WTC11 (cell line): ENCODE results near the gene ASB1. TPM values are rescaled to one million over a fixed set of nuclear protein-coding genes. Genes with fewer than 3 reads are reported as not detected.

Experiments
- ATAC-seq: fragments of 200-7000 bp; cut with Tn5 transposase; 2 replicates; pipeline ENCODE4 v1.10.0; 2021; ENCODE audit warnings: mild to moderate bottlenecking, moderate library complexity
- CTCF ChIA-PET: fragments of 300-600 bp; sonication (Branson Sonifier 250); formaldehyde crosslinking; loops from one replicate; lab custom pipeline; 2021; ENCODE audit warnings: antibody characterized with exemption; lab: Charles Lee
- POLR2A ChIA-PET: fragments of 350-600 bp; sonication (Branson Sonifier 250); formaldehyde crosslinking; loops from one replicate; lab custom pipeline; 2021; ENCODE audit warnings: antibody characterized with exemption; lab: Charles Lee
- DNase-seq: peaks from one replicate; pipeline ENCODE4 v3.0.0; 2021; ENCODE audit warnings: low spot score
- H3K27ac Mint-ChIP-seq: 2 replicates; pipeline ENCODE4 v1.8.0; 2021; ENCODE audit warnings: mixed read lengths
- H3K27me3 Mint-ChIP-seq: 2 replicates; pipeline ENCODE4 v1.8.0; 2021; ENCODE audit warnings: low read depth, mild to moderate bottlenecking, moderate library complexity, mixed read lengths
- H3K36me3 Mint-ChIP-seq: 2 replicates; pipeline ENCODE4 v1.8.0; 2021; ENCODE audit warnings: mixed read lengths
- H3K4me1 Mint-ChIP-seq: 2 replicates; pipeline ENCODE4 v1.8.0; 2022; ENCODE audit warnings: mixed read lengths
- H3K4me3 Mint-ChIP-seq: 2 replicates; pipeline ENCODE4 v1.8.0; 2021; ENCODE audit warnings: mild to moderate bottlenecking, moderate library complexity, mixed read lengths
- H3K9me3 Mint-ChIP-seq: 2 replicates; pipeline ENCODE4 v1.8.0; 2021; ENCODE audit warnings: mixed read lengths
- E2F1 ChIP-seq: sonication (generic); formaldehyde crosslinking; IDR thresholded peaks from 2 replicates; pipeline ENCODE4 v1.8.0; 2022; ENCODE audit warnings: mild to moderate bottlenecking, missing genetic modification reagents
- JUN ChIP-seq: sonication (generic); formaldehyde crosslinking; IDR thresholded peaks from 2 replicates; pipeline ENCODE4 v1.8.0; 2023; ENCODE audit warnings: mild to moderate bottlenecking, missing genetic modification reagents
- NFE2L1 ChIP-seq: sonication (generic); formaldehyde crosslinking; IDR thresholded peaks from 2 replicates; pipeline ENCODE4 v1.8.1; 2023; ENCODE audit warnings: missing genetic modification reagents
- NR1H2 ChIP-seq: sonication (generic); formaldehyde crosslinking; IDR thresholded peaks from 2 replicates; pipeline ENCODE4 v1.9.0; 2021; ENCODE audit warnings: mild to moderate bottlenecking, moderate library complexity, missing genetic modification reagents
- NR2C2 ChIP-seq: sonication (generic); formaldehyde crosslinking; IDR thresholded peaks from 2 replicates; pipeline ENCODE4 v1.8.0; 2022; ENCODE audit warnings: mild to moderate bottlenecking, missing genetic modification reagents
- PREB ChIP-seq: sonication (generic); formaldehyde crosslinking; IDR thresholded peaks from 2 replicates; pipeline ENCODE4 v1.8.1; 2022; ENCODE audit warnings: mild to moderate bottlenecking, missing genetic modification reagents, moderate library complexity, borderline replicate concordance
- RELA ChIP-seq: sonication (generic); formaldehyde crosslinking; IDR thresholded peaks from 2 replicates; pipeline ENCODE4 v1.8.1; 2022; ENCODE audit warnings: missing genetic modification reagents, mild to moderate bottlenecking, borderline replicate concordance
- TEAD4 ChIP-seq: sonication (generic); formaldehyde crosslinking; IDR thresholded peaks from 2 replicates; pipeline ENCODE4 v1.8.0; 2022; ENCODE audit warnings: mild to moderate bottlenecking, missing genetic modification reagents
- ZNF219 ChIP-seq: sonication (generic); formaldehyde crosslinking; IDR thresholded peaks from 2 replicates; pipeline ENCODE4 v1.8.0; 2023; ENCODE audit warnings: missing genetic modification reagents, mild to moderate bottlenecking, borderline replicate concordance
- ZNF423 ChIP-seq: fragments of 250-450 bp; sonication (Bioruptor Pico); IDR thresholded peaks from 2 replicates; pipeline ENCODE4 v2.1.2; 2022; ENCODE audit warnings: mild to moderate bottlenecking, moderate library complexity
- ZNF425 ChIP-seq: fragments of 250-450 bp; sonication (Bioruptor Pico); conservative IDR thresholded peaks from 2 replicates; pipeline ENCODE4 v1.9.0; 2021; ENCODE audit warnings: mild to moderate bottlenecking
- ZNF512 ChIP-seq: sonication (generic); formaldehyde crosslinking; IDR thresholded peaks from 2 replicates; pipeline ENCODE4 v1.8.1; 2022; ENCODE audit warnings: missing genetic modification reagents, borderline replicate concordance
- ZNF532 ChIP-seq: fragments of 250-450 bp; sonication (Bioruptor Pico); IDR thresholded peaks from 2 replicates; pipeline ENCODE4 v1.9.0; 2021; ENCODE audit warnings: mild to moderate bottlenecking, borderline replicate concordance
- total RNA-seq: library from RNA; stranded (reverse); gene quantifications from 3 replicates; pipeline ENCODE4 v1.2.3, GENCODE V29; 2021
- TF ChIP-seq, protein P1 (sequence below): sonication (generic); formaldehyde crosslinking; IDR thresholded peaks from 2 replicates; pipeline ENCODE4 v1.8.0; 2023; ENCODE audit warnings: mild to moderate bottlenecking, missing genetic modification reagents
- TF ChIP-seq, protein P2 (sequence below): sonication (generic); formaldehyde crosslinking; IDR thresholded peaks from 2 replicates; pipeline ENCODE4 v1.8.1; 2023; ENCODE audit warnings: mild to moderate bottlenecking, missing genetic modification reagents
- TF ChIP-seq, protein P3 (sequence below): fragments of 250-450 bp; sonication (Bioruptor Pico); IDR thresholded peaks from 2 replicates; pipeline ENCODE4 v1.8.0; 2021; ENCODE audit warnings: mild to moderate bottlenecking
- TF ChIP-seq, protein P4 (sequence below): fragments of 200-600 bp; IDR thresholded peaks from 2 replicates; pipeline ENCODE4 v1.8.0; 2022; ENCODE audit warnings: antibody characterized with exemption

The ASB1 gene
- total RNA-seq, 1 experiment from 2014 or later, result 43.9 TPM

DNA sequence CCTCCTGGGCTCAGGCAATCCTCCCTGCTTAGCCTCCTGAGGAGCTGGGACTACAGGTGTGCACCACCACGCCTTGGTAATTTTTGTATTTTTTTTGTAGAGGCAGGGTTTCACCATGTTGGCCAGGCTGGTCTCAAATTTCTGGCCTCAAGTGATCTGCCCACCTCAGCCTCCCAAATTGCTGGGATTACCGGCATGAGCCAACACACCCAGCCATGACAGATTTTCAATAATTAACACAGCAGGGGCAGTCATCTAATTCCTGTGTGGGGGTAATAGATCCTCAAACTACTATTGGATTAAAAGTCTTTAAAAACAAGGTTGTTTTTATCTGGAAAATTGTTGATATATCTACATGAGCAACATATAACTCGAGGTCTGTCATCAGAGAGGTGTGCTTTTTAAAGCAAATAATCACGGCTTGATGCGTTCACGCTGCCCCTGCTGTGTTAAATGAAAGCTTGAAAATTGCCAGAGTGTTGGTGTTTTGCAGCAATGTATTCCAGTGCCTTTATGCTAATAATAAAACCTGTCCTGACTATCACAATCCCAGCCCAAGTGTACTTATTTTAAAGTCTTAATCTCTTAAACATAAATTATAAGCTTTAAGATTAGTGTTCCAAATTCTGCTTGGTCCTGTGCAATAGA is 35.6 kb upstream of the ASB1 start (continued):
- TF ChIP-seq ZNF425 (CRISPR knock-in tag) (no peak), NFE2L1 (CRISPR knock-in tag) (no peak)
- TF ChIP-seq, protein P1, sequence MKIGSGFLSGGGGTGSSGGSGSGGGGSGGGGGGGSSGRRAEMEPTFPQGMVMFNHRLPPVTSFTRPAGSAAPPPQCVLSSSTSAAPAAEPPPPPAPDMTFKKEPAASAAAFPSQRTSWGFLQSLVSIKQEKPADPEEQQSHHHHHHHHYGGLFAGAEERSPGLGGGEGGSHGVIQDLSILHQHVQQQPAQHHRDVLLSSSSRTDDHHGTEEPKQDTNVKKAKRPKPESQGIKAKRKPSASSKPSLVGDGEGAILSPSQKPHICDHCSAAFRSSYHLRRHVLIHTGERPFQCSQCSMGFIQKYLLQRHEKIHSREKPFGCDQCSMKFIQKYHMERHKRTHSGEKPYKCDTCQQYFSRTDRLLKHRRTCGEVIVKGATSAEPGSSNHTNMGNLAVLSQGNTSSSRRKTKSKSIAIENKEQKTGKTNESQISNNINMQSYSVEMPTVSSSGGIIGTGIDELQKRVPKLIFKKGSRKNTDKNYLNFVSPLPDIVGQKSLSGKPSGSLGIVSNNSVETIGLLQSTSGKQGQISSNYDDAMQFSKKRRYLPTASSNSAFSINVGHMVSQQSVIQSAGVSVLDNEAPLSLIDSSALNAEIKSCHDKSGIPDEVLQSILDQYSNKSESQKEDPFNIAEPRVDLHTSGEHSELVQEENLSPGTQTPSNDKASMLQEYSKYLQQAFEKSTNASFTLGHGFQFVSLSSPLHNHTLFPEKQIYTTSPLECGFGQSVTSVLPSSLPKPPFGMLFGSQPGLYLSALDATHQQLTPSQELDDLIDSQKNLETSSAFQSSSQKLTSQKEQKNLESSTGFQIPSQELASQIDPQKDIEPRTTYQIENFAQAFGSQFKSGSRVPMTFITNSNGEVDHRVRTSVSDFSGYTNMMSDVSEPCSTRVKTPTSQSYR (CRISPR knock-in tag), result no peak
- TF ChIP-seq, protein P2, sequence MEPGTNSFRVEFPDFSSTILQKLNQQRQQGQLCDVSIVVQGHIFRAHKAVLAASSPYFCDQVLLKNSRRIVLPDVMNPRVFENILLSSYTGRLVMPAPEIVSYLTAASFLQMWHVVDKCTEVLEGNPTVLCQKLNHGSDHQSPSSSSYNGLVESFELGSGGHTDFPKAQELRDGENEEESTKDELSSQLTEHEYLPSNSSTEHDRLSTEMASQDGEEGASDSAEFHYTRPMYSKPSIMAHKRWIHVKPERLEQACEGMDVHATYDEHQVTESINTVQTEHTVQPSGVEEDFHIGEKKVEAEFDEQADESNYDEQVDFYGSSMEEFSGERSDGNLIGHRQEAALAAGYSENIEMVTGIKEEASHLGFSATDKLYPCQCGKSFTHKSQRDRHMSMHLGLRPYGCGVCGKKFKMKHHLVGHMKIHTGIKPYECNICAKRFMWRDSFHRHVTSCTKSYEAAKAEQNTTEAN (CRISPR knock-in tag), result no peak

DNA sequence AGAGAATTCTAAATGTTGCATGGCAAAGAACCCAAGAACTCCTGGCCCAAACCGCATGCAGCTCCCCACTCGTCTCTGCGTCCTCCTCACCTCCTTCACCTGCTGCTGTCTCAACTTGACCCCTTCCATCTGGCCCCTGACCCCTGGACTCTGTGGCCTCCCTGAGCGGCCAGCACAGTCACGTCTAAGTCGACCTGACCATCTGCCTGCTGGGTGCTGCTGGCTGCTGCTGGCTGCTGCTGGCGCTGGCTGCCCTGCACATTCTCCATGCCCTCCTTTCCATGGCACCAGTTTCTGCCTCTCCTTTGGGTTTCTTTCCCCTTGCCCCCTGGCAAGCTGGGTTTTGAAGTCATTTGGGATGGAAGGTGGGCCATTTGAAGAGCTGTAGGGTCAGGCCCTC is 30.1 kb upstream of the ASB1 start:
- no peak overlapping the region for H3K4me3 Mint-ChIP-seq
- H3K36me3 Mint-ChIP-seq, result 0 out of 2 replicates have a peak, but pooled peaks cover 3% of the 10 kb centered on the region
- POLR2A ChIA-PET, result no interaction called here
- H3K27me3 Mint-ChIP-seq, result no peaks in the 10 kb centered on the region
- CTCF ChIA-PET, result interaction anchor here (0.9 to 1.0 kb wide), 3 partner anchors 26 to 39 kb away, joined by 3 read pairs; no protein-coding TSS in a partner anchor
- H3K9me3 Mint-ChIP-seq, result no peaks in the 10 kb centered on the region
- H3K27ac Mint-ChIP-seq, result peak overlapping the region; percentile 38; the same call in 1 of the 2 replicates
- no peak for DNase-seq
- TF ChIP-seq RELA (no peak), ZNF219 (CRISPR knock-in tag) (no peak), TEAD4 (CRISPR knock-in tag) (no peak), PREB (no peak), ZNF532 (CRISPR knock-in tag) (no peak), ZNF512 (CRISPR knock-in tag) (no peak), NR2C2 (CRISPR knock-in tag) (no peak), ZNF423 (CRISPR knock-in tag) (no peak), NR1H2 (no peak), E2F1 (no peak), JUN (no peak)
- TF ChIP-seq, protein P3, sequence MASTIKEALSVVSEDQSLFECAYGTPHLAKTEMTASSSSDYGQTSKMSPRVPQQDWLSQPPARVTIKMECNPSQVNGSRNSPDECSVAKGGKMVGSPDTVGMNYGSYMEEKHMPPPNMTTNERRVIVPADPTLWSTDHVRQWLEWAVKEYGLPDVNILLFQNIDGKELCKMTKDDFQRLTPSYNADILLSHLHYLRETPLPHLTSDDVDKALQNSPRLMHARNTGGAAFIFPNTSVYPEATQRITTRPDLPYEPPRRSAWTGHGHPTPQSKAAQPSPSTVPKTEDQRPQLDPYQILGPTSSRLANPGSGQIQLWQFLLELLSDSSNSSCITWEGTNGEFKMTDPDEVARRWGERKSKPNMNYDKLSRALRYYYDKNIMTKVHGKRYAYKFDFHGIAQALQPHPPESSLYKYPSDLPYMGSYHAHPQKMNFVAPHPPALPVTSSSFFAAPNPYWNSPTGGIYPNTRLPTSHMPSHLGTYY (CRISPR knock-in tag), result no peak
- TF ChIP-seq, protein P4, sequence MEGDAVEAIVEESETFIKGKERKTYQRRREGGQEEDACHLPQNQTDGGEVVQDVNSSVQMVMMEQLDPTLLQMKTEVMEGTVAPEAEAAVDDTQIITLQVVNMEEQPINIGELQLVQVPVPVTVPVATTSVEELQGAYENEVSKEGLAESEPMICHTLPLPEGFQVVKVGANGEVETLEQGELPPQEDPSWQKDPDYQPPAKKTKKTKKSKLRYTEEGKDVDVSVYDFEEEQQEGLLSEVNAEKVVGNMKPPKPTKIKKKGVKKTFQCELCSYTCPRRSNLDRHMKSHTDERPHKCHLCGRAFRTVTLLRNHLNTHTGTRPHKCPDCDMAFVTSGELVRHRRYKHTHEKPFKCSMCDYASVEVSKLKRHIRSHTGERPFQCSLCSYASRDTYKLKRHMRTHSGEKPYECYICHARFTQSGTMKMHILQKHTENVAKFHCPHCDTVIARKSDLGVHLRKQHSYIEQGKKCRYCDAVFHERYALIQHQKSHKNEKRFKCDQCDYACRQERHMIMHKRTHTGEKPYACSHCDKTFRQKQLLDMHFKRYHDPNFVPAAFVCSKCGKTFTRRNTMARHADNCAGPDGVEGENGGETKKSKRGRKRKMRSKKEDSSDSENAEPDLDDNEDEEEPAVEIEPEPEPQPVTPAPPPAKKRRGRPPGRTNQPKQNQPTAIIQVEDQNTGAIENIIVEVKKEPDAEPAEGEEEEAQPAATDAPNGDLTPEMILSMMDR, result no peak
- ATAC-seq, result no peak
- peaks cover 3% of the 10 kb centered on the region for H3K4me1 Mint-ChIP-seq
